Esophagus squamous epithelium (tissue), 4 donors: Measurements from ENCODE around the gene IFRD1.

Experiments used
- CTCF ChIP-seq, 6 experiments: fragments of 450-650 bp in 4 of 6; fragments of 200-600 bp in 2 of 6; sonication (generic) in 2 of 6; IDR thresholded peaks; one replicate each; pipeline ENCODE4 v1.5.1; 2016 to 2019; ENCODE audit warnings: antibody characterized with exemption in 6 of 6, mild to moderate bottlenecking in 4 of 6, moderate library complexity in 4 of 6
- POLR2A ChIP-seq, 4 donors: fragments of 450-650 bp; IDR thresholded peaks; one replicate each; pipeline ENCODE4 v1.6.1; 2017; ENCODE audit warnings: antibody characterized with exemption in 4 of 4, mild to moderate bottlenecking in 4 of 4, moderate library complexity in 3 of 4

- TF ChIP-seq CTCF (IDR thresholded peaks at IDR 0.05) (no peak), POLR2A (IDR thresholded peaks at IDR 0.05) (no peak)
Measured at GRCh38 chr7:112481121-112481736, 31.0 kb downstream of the IFRD1 start.
